KG1 (cell line): ENCODE results near the gene CHRNA7.
A peak's percentile ranks its signal among the peaks of the same experiment; 100 is the strongest.

Source experiments
- DNase-seq: peaks from one replicate; lab custom pipeline; 2025; lab: John Stamatoyannopoulos, UW

CHRNA7 gene

GRCh38 chr15:32089851-32090359, 59.6 kb downstream of the CHRNA7 start:
- no peak for DNase-seq

- DNase-seq, result no peak
Measured at GRCh38 chr15:32091505-32092380, 61.4 kb downstream of the CHRNA7 start.

GRCh38 chr15:32096213-32096612, 65.9 kb downstream of the CHRNA7 start:
- DNase-seq, result no peak

- no peak for DNase-seq
Measured at GRCh38 chr15:32096916-32097617, 66.8 kb downstream of the CHRNA7 start.

- DNase-seq, result no peak
Measured at GRCh38 chr15:32098033-32098432, 67.7 kb downstream of the CHRNA7 start.

- DNase-seq, result no peak
Measured at GRCh38 chr15:32099097-32099785, 68.9 kb downstream of the CHRNA7 start.

- DNase-seq, result no peak
Measured at GRCh38 chr15:32099956-32100684, 69.8 kb downstream of the CHRNA7 start.

- peak; percentile 2 for DNase-seq
Measured at GRCh38 chr15:32104061-32104995, 74.0 kb downstream of the CHRNA7 start.

GRCh38 chr15:32105258-32106241, 75.2 kb downstream of the CHRNA7 start:
- no peak for DNase-seq

- no peak for DNase-seq
Measured at GRCh38 chr15:32106401-32107381, 76.4 kb downstream of the CHRNA7 start.

- no peak for DNase-seq
Measured at GRCh38 chr15:32107477-32108080, 77.3 kb downstream of the CHRNA7 start.

GRCh38 chr15:32108661-32109060, 78.3 kb downstream of the CHRNA7 start:
- no peak for DNase-seq

- DNase-seq, result no peak
Measured at GRCh38 chr15:32112101-32112500, 81.8 kb downstream of the CHRNA7 start.

- DNase-seq, result no peak
Measured at GRCh38 chr15:32113224-32113623, 82.9 kb downstream of the CHRNA7 start.

- DNase-seq, result no peak
Measured at GRCh38 chr15:32117122-32117521, 86.8 kb downstream of the CHRNA7 start.

GRCh38 chr15:32119286-32119685, 89.0 kb downstream of the CHRNA7 start:
- DNase-seq, result no peak

GRCh38 chr15:32119694-32120330, 89.5 kb downstream of the CHRNA7 start:
- DNase-seq, result no peak
